Stomach (tissue), 4 donors: ENCODE data around the gene RAB40B.

ENCODE experiments used
- POLR2A ChIP-seq, 4 donors: fragments of 450-650 bp; IDR thresholded peaks; one replicate each; pipeline ENCODE4 v1.6.1; 2016; ENCODE audit warnings: antibody characterized with exemption in 4 of 4, control low read depth in 2 of 4, mild to moderate bottlenecking in 1 of 4, moderate library complexity in 1 of 4
- POLR2AphosphoS5 ChIP-seq, 3 donors: sonication (generic); formaldehyde crosslinking; IDR thresholded peaks; one replicate each; pipeline ENCODE4 v1.6.1; 2016; ENCODE audit warnings: antibody characterized with exemption in 3 of 3
- TF ChIP-seq, protein P1 (sequence below), 7 experiments: fragments of 450-650 bp in 4 of 7; fragments of 200-600 bp in 3 of 7; sonication (generic) in 3 of 7; IDR thresholded peaks; one replicate each; pipeline ENCODE4 v1.5.1; 2016 to 2019; ENCODE audit warnings: antibody characterized with exemption in 7 of 7, control low read depth in 2 of 7, mild to moderate bottlenecking in 1 of 7

DNA sequence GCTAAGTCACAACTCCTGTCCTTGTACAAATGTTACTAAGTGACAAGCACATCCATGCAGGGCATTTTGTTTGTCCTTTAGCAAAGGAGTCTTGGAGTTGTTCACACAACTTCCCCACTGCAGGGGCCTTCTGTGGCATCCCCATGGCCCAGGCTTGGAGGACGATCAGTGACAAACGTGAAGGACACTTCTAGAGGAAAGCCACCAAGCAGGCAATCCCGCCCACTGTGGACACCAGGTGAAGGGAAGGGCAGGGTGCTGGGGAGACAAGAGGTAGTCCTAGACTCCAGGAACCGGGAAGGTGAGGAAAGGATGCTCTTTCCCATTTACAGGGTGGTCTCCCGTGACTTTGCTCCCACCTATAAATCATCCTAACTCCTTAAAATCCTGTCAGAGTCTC is 54.4 kb downstream of the RAB40B start:
- TF ChIP-seq, protein P1, sequence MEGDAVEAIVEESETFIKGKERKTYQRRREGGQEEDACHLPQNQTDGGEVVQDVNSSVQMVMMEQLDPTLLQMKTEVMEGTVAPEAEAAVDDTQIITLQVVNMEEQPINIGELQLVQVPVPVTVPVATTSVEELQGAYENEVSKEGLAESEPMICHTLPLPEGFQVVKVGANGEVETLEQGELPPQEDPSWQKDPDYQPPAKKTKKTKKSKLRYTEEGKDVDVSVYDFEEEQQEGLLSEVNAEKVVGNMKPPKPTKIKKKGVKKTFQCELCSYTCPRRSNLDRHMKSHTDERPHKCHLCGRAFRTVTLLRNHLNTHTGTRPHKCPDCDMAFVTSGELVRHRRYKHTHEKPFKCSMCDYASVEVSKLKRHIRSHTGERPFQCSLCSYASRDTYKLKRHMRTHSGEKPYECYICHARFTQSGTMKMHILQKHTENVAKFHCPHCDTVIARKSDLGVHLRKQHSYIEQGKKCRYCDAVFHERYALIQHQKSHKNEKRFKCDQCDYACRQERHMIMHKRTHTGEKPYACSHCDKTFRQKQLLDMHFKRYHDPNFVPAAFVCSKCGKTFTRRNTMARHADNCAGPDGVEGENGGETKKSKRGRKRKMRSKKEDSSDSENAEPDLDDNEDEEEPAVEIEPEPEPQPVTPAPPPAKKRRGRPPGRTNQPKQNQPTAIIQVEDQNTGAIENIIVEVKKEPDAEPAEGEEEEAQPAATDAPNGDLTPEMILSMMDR (IDR thresholded peaks at IDR 0.05): no peak
- TF ChIP-seq POLR2A (IDR thresholded peaks at IDR 0.05) (no peak), POLR2AphosphoS5 (IDR thresholded peaks at IDR 0.05) (no peak)
